GM18873 (cell line): Measurements from ENCODE around the gene CTF1.
A peak's percentile ranks its signal among the peaks of the same experiment; 100 is the strongest.
"Not testable (repeated sequence)": the region's sequence is repeated elsewhere in the genome, so short reads cannot be mapped to it uniquely, and the experiment has no call there.

Experiments
- ATAC-seq: cut with Tn5 transposase; IDR thresholded peaks from one replicate; pipeline ENCODE4 v1.9.1; 2021; ENCODE audit warnings: mild to moderate bottlenecking, moderate library complexity, moderate number of reproducible peaks; ENCODE audit not compliant: unreplicated experiment, low FRiP score

Gene CTF1

DNA sequence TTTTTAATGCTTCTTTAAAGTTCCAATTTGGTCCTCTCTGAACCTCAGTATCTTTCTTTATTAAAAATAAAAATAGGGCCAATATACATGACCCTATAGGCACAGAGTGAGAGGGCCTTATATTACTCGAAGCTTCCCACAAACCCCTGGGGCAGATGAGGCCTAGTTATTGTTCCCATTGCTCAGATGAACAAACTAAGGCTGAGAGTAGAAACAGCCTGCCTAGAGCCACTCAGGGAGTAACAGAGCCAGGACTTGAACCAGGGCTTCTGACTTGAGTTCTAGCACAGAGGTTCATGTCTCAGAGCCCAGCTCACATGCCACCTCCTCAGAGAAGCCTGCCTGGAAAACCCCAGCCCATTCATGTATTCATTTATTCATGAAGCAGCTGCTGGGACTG is 10.3 kb upstream of the CTF1 start:
- ATAC-seq, result no peak

DNA sequence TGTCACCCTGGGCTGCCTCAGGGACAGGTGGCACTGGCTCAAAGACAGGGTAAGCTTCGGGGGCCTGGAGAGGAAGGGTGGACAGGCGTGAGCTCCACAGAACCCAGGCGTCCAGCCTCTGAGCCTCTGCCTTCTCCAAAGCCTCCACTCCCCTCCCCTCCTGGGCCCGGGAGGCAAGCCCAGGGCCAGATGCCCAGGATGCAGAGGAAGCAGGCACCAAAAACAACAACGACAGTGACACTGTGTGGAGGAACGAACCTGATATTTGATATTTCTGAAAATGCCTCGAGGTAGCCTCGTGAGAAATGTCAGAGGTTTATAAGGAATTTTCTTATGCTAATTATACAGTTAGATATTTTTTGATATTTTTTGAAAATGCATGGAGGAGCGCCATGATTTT is 8.5 kb upstream of the CTF1 start:
- no peak for ATAC-seq

DNA sequence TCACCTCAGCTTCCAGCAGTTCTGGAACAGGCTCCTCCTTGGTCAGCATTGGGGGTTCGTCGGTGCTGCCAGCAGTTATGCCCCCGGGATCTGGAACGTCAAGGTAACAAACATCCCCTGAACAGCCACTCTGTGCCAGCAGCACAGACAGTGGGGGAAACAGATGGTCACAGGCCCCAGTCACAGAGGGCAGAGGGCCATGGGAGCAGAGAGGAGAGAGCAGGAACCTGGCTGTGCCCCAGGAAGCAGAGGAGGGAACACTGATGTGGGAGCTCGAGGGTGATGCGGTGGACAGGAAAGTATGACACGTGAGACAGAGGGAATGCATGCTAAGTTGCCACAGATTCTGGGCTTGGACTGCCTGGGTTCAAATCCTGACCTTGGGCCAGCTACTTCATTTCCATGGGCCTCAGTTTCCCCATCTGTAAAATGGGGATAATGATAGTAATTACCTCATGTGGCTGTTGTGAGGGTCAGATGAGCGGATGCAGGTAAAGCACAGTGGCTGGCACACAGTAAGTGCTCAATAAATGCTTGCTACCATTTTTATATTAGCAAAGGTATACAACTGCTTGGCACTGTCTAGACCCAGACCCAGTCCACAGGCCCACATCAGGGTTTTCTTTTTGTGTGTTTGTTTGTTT is 7.4 kb upstream of the CTF1 start:
- no peak for ATAC-seq

DNA sequence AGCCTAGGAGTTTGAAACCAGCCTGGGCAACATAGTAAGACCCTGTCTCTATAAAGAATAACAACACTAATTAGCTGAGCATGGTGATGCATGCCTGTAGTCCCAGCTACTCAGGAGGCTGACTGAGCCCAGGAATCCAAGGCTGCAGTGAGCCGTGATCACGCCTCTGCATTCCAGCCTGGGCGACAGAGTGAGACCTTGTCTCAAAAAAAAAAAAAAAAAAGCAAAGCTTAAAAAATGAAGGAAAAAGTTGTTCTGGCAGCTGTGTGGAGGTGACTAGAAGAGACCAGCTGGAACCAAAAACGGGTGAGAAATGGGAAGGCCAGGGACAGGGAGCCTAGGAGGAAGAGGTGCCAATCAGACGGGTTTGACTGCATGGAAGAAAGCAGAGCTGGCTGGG is 6.7 kb upstream of the CTF1 start:
- no peak for ATAC-seq

DNA sequence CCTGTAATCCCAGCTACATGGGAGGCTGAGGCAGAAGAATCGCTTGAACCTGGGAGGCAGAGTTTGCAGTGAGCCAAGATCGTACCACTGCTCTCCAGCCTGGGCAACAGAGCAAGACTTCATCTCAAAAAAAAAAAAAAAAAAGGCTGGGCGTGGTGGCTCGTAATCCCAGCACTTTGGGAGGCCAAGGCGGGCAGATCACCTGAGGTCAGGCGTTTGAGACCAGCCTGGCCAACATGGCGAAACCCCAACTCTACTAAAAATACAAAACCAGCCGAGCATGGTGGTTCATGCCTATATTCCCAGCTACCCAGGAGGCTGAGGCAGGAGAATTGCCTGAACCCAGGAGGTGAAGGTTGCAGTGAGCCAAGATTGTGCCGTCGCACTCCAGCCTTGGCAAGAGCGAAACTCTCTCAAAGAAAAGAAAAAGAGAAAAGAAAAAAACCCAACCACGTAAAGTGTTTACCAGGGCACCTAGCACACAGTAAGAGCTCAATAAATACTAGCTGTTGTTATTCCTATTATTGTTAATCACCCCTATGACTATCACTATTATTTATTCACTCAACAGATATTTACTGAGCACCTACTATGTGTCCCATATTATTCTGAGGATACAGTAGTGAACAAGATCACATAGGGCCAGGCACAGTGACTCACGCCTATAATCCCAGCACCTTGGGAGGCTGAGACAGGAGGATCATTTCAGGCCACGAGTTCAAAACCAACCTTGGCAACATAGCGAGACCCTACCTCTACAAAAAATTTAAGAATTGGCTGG is 5.2 kb upstream of the CTF1 start:
- not testable (repeated sequence) for ATAC-seq

DNA sequence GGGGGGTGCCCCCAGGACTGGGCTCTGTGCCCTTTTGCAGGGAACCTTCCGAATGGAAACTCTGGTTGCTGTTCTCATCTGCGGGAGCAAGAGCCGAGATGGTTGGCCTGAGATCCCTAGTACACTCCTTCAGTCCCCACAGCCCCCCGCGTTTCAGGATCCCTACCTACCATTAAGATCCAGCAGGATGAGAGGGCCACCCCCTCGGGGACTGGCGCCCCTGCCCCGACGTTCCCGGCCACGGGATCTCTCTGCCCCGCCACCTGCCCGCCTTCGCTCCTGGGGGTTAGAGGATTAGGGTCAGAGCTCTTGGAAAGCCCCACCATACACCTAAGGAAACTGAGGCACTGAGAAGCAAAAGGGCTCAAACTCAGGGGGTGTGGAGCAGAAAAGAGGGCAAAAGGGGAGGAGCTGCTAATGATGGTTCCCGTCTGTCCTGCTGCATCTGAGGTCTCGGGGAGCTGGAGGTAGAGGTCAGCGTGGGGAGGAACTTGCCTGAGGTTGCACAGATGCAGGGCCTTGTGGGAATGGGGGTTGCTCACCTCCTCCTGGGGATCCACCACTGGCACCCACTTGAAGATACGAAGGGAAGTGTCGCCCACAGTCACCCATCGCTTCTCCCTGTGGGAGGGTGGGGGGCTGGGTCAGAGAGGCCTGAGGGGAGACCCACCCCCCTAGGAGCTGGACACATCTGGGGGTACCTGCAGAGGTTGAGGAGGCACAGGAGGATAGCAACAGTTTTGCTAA is 3.6 kb upstream of the CTF1 start:
- no peak for ATAC-seq

DNA sequence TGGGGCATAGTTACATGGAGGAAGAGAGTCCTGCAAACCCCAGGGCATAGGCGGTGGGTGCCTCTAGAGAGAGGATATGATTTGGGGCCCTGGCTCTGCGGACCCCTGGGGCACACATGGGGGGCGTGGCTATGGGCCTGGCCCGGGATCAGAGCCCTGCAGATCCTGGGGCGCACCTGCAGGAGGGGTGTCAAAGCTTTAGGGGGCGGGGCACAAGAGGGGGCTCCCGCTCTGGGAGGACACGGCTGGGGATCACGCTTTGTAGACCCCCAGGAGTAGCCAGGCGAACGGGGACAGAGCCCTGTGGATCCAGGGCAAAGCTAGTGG is 3.0 kb upstream of the CTF1 start:
- ATAC-seq, result no peak

DNA sequence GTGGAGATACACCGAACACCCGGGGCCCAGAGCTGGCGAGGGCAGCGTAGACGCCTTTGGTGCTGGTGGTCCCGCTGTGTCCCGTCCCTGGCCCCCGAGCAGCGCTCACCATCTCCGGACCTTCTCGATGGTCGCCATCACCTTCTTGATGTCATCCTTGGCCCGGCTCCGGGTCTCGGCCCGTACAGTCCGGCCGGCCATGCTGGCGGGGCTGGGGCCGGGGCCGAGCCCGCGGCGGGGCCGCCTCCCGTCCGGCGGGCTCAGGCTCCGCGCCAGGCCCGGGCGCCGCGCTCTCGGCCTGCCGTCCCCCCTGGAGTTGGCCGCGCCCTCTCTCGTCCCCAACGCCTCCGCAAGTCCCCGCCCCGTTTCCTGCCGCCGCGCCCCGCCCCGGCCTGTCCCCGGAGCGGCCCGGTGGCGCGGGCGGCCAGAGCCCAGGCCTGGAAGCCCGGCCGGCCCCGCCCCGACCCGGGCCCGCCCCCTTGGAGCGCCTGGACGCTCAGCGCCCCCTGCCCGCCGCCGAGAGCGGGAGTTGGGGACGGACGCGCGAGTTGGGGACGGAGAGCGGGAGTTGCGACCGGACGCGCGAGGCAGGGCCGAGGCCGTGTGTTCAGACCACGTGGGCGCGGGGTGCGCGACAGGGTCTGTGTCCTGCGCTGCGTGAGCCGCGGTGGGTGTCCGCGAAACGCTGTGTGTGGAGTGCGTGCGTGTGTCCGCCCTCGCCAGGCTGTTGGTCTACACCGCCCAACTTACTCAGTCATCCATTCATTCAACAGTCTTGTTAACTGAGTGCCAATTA is 2.5 kb upstream of the CTF1 start, which contains the start of gene BCL7C:
BCL7C (minus strand) TSS at position 334 of the 796 bp plus-strand sequence; CDS start at position 201, 133 bp downstream.
- peak; percentile 51 for ATAC-seq

DNA sequence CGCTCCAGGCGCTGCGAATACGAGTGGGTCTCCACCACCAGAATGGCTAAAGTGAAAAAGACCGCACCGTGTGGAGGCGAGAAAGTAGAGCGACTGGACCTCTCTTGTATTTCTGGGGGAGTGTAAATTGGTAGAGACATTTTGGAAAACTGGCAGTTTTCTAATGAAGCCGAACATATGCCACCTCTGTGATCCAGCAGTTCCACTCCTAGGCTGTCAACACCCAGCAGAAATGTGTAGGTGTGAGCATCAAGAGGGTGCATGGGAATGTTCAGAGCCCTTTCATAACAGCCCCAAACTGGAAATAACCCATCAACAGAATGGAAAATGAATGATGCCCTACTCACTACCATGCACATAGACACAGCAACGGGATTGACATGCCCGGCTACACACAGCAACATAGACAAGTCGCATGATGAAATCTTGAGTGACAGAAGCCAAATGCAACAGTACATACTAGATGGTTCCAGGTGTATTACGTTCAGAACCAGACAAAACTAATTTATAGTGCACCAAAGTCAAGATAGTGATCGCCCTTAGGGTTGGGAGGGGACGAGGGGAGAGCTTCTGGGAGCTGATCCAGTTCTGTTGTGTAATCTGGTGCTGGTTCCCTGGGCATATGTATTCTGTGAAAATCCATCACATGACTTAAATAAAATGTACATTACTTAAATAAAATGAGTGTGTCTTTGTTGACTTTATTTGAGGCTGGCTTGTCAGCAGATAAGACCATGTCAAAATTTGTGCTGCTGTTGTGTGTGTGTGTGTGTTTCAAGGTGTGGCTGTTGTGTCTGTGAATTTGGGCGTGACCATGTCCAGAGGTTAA is 1.7 kb upstream of the CTF1 start:
- ATAC-seq, result no peak

DNA sequence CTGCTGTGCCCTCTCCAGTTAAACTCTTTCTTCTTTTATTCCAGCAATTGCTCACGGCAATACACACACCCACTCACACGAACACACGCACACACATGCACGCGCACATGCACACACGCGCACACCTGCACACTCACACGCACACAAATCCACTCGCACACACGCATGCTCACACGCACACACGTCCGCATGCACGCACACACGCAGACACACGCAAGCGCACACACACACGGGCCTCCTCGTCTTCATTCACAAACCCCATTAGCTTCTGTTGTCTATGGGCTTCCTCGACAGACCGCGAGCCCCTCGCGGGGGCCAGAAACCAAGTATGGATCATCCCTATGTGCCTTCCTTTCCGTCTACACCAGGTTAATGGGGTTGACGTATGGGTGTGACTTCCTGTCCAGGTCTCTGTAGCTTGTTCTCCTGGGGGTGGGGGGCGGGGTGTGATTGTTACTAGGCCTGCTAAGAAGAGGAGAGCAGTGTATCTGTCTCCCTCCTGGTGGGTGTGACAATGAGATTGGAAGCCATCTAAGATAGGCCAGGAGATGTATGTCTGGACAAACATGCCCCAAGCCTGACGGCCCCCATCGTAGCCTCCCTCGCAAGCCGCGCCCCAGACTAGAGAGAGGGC is 670 bp upstream of the CTF1 start:
- ATAC-seq, result no peak

DNA sequence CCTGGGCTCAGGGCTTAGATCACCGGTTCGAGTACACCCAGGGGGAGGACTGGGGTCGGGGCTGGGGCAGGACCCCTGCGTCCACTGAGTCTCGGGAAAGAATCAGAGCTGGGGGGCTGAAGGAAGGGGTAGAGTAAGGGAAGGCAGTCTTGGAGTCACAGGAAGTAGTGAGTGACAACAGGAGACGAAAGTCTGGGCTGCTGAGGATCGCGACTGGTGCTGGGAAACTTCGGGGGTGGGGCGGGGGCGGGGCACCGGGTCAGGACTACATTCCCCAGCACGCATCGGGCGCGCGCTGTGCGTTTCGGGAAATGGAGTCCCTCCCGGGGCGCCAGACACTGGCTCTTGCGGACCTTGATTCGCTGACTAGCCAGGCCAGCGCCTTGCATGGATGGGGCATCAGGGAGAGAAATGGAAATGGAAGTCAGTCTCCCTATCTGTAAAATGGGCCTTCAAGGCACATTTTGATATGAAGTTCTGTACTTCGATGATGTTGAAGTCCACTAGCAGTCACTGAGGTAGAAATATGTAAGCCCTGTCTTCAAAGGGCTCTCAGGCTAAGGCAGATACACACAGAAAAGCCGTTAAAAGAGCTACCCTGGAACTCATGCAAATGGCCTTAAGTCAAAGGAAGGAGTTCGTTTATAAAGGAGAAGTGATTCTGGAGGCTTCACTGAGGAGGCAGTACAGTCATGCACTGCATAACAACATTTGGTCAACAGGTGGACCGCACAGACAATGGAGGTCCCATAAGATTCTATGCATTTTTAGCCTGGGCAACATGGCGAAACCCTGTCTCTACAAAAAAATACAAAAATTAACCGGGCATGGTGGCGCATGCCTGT is 697 bp downstream of the CTF1 start:
- ATAC-seq, result no peak

DNA sequence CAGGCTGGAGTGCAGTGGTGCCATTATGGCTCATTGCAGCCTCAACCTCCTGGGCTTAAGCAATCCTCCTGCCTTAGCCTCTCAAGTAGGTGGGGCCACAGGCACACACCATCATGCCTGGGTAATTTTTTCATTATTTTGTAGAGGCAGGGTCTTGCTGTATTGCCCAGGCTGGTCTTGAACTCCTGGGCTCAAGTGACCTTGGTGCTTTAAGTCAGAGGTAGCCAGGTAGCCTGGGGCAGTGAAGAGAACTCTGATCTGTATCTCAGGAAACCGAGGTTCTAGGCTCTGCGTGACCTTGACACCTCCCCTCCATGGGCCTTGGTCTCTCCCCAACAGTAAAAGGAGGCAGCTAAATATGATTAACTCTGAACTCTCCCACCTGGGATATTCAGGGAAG is 3.4 kb downstream of the CTF1 start:
- no peak for ATAC-seq

DNA sequence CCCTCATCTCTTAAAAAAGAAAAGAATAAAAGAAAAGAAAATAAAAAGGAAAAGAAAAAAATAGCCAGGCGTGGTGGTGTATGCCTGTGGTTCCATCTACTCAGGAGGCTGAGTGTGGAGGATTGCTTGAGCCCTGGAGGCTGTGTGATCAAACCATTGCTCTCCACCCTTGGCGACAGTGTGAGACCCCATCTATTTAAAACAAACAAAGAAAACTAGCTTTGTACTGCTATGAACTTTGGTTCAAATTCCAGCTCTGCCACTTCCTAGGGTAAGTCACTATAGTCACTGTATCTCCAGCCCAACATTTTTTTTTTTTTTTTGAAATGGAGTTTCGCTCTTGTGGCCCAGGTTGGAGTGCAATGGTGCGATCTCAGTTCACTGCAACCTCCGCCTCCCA is 4.2 kb downstream of the CTF1 start:
- no peak for ATAC-seq

DNA sequence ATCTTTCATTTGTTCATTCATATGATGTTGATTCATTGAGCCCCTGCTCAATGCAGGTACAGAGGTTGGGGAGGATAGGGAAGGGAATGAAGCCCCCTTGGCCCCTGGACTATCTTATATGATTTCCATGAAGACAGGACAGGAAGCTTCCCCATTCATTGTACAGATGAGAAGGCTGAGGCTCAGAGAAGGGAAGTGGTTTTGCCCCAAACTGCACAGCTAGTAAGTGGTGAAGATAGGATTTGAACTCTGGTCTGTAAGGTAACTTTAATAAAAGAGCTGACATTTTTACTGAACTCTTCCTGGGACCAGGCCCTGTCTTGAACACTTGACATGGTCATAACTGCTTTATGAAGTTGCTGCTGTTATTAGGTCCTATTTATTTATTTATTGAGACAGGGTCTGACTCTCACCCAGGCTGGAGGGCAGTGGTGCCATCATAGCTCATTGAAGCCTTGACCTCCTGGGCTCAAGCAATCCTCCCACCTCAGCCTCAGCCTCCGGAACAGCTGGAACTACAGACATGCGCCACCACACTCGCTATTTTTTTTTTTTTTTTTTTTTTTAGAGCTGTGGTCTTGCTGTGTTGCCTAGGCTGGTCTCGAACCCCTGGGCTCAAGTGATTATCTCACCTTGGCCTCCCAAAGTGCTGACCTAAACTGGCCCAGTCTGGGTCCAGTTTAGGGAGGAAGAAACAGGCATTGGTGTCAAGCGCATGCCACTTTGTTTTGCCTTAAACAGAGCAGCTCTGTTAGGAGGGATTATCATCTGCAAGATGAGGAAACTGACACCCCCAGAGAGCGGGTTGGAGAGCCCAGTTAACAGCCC is 5.0 kb downstream of the CTF1 start:
- ATAC-seq, result no peak

DNA sequence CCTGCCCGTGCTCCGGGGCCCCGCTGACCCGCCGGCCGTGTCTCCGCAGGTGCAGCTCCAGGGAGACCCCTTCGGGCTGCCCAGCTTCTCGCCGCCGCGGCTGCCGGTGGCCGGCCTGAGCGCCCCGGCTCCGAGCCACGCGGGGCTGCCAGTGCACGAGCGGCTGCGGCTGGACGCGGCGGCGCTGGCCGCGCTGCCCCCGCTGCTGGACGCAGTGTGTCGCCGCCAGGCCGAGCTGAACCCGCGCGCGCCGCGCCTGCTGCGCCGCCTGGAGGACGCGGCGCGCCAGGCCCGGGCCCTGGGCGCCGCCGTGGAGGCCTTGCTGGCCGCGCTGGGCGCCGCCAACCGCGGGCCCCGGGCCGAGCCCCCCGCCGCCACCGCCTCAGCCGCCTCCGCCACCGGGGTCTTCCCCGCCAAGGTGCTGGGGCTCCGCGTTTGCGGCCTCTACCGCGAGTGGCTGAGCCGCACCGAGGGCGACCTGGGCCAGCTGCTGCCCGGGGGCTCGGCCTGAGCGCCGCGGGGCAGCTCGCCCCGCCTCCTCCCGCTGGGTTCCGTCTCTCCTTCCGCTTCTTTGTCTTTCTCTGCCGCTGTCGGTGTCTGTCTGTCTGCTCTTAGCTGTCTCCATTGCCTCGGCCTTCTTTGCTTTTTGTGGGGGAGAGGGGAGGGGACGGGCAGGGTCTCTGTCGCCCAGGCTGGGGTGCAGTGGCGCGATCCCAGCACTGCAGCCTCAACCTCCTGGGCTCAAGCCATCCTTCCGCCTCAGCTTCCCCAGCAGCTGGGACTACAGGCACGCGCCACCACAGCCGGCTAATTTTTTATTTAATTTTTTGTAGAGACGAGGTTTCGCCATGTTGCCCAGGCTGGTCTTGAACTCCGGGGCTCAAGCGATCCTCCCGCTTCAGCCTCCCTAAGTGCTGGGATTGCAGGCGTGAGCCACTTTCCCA is 5.9 kb downstream of the CTF1 start:
- ATAC-seq, result no peak

DNA sequence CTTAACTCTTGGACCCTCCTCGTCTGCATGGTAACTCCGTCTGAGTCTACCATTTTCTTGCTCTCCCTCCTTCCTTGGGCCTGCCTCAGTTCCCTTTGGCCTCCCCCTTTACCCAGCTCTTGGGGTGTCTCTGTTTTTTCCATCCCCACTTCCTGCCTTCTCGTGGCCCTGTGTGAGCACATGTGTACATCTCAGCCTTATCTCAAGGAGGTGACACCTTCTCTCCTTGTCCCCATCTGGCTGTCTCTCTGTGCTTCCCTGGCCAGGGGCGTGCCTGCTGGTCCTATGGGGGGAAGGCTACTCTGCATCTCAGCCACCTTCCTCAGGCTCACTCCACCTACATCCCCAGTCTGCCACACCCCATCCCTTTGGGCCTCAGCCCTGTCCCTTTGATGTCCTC is 6.6 kb downstream of the CTF1 start:
- no peak for ATAC-seq

DNA sequence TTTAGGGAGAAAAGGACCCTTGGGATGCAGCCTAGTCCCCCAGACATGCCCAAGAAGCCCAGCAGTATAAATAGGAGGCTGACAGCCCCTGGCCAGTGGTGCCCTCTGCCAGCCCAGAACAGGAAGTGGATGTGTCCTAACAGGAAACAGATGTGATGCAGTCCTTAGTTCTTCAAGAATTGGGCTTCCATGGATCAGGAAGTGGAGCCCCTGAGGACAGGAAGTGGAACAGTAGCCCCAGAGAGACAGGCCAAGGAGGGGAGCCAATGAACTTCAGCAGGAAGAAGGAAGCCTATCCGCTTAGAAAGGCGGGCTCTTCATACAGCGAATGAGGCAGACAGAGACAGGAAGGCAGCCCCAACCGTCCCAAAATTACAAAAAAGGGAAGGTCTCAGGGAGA is 7.2 kb downstream of the CTF1 start:
- ATAC-seq, result no peak
